BE2C (cell line): ENCODE data around the gene FAM47E.

Source experiments
- DNase-seq: peaks from one replicate; pipeline ENCODE4 v3.0.0-alpha.2; 2020
- H3K27me3 ChIP-seq: fragments of 250-450 bp; sonication (Bioruptor Pico); 2 replicates; pipeline ENCODE4 v1.5.1; 2020; ENCODE audit warnings: mild to moderate bottlenecking
- H3K36me3 ChIP-seq: fragments of 250-450 bp; sonication (Bioruptor Pico); 2 replicates; pipeline ENCODE4 v1.5.1; 2020; ENCODE audit warnings: mild to moderate bottlenecking
- H3K4me1 ChIP-seq: fragments of 250-450 bp; sonication (Bioruptor Pico); 2 replicates; pipeline ENCODE4 v1.5.1; 2020
- H3K4me3 ChIP-seq: 2 replicates; pipeline ENCODE4 v1.5.1; 2011; ENCODE audit warnings: low read depth, low read length
- H3K9me3 ChIP-seq: fragments of 250-450 bp; sonication (Bioruptor Pico); 2 replicates; pipeline ENCODE4 v1.5.1; 2020
- TF ChIP-seq, protein P1 (sequence below): IDR thresholded peaks from 2 replicates; pipeline ENCODE4 v1.5.1; 2012; ENCODE audit warnings: mild to moderate bottlenecking, low read depth, low read length

Gene FAM47E

DNA sequence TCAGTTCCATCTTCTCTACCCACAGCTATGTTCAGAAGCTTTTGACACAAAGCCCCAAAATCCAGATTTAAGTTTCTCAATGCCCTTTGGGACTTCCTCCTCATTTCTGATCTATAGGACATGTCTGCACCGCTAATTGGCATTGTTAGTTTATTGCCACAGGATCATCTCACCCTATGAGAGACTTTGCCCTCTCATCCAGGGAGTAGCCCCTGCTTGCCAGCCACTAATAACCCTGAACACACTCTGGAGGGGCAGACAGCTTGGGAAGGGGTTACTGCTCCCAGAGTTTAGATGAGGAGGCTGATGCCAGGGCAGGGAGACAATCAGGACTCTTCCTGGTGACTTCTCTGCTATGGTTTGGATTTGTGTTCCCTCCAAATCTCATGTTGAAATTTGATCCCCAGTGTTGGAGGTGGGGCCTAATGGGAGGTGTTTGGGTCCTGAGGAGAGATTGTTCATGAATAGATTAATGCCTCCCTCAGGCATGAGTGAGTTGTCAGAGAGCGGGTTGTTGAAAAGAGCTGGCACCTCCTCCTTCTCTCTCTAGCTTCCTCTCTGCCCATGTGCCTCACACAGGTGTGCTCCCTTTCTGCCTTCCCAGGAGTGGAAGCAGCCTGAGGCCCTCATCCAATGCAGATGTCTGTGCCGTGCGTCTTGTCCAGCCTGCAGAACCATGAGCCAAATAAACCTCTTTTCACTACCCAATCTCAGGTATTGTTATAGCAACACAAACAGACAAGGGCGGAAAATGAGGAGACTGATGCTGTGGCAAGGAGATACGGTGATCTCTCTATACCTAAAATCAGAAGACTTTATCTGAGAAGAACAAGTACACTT is 34.3 kb upstream of the FAM47E start:
- Histone ChIP-seq H3K9me3 (no peaks in the 10 kb centered on the region), H3K4me1 (no peaks in the 10 kb centered on the region), H3K36me3 (no peaks in the 10 kb centered on the region), H3K27me3 (no peaks in the 10 kb centered on the region), H3K4me3 (no peak overlapping the region)
- no peak for DNase-seq
- TF ChIP-seq, protein P1, sequence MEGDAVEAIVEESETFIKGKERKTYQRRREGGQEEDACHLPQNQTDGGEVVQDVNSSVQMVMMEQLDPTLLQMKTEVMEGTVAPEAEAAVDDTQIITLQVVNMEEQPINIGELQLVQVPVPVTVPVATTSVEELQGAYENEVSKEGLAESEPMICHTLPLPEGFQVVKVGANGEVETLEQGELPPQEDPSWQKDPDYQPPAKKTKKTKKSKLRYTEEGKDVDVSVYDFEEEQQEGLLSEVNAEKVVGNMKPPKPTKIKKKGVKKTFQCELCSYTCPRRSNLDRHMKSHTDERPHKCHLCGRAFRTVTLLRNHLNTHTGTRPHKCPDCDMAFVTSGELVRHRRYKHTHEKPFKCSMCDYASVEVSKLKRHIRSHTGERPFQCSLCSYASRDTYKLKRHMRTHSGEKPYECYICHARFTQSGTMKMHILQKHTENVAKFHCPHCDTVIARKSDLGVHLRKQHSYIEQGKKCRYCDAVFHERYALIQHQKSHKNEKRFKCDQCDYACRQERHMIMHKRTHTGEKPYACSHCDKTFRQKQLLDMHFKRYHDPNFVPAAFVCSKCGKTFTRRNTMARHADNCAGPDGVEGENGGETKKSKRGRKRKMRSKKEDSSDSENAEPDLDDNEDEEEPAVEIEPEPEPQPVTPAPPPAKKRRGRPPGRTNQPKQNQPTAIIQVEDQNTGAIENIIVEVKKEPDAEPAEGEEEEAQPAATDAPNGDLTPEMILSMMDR: no peak

DNA sequence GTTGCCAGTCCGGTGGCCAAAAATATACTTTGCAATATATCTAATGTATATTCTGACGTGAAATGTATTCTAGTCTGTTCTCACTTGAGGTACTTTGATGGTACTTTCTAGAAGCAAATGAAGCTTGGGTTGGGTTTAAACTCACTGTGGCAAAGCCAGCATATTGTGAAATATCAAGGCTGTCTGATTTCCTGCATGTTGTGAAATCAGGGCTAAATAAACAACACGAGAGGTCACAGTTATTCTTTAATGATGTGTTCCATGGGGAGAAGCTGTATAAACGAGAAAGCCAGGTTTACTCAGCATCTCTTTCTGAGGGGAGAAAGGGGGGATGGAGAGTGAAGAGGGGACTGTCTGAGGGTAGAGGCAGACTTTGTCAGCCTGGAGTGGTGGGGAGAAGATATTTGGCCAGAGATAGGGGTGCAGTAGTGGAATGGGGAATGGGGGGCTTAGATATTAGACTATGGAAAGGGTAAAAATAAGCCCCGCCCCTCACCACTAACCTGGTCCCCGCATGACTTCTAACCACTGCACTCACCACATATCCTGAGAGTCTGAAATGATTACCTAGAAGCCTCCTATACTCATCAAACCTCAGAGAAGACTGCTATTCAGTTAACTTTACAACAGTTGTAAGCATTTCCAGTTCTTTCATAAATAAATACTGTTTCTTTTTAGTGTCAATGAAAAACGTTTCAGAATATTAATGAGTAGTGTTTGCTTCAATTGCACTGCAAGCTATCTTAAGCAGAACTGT is 32.0 kb upstream of the FAM47E start:
- TF ChIP-seq, protein P1: no peak
- Histone ChIP-seq H3K4me1 (no peaks in the 10 kb centered on the region), H3K4me3 (no peak overlapping the region), H3K27me3 (no peaks in the 10 kb centered on the region), H3K36me3 (no peaks in the 10 kb centered on the region), H3K9me3 (no peaks in the 10 kb centered on the region)
- no peak for DNase-seq

DNA sequence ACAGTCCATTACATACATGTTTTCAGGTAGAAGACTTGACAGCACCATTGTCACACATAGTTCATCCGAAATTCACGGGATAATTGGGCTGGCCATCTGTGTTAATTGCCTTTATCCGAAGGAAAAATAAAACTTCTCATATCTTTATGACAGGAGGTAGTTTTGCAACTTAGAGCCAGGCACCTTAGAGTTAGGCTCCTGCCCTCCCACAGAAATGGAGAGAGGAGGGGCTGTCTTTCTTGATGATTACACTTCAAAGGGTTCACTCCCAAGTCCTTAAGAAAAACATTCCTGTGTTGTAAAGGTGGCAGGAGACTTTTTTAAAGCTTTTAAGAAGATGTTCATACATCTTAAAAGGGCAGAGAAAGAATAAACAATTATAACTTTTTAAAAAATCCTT is 27.4 kb upstream of the FAM47E start:
- no peaks in the 10 kb centered on the region for H3K4me1 ChIP-seq
- no peak overlapping the region for H3K4me3 ChIP-seq
- no peaks in the 10 kb centered on the region for H3K36me3 ChIP-seq
- H3K9me3 ChIP-seq: no peaks in the 10 kb centered on the region
- H3K27me3 ChIP-seq: no peaks in the 10 kb centered on the region
- TF ChIP-seq, protein P1: no peak
- no peak for DNase-seq

DNA sequence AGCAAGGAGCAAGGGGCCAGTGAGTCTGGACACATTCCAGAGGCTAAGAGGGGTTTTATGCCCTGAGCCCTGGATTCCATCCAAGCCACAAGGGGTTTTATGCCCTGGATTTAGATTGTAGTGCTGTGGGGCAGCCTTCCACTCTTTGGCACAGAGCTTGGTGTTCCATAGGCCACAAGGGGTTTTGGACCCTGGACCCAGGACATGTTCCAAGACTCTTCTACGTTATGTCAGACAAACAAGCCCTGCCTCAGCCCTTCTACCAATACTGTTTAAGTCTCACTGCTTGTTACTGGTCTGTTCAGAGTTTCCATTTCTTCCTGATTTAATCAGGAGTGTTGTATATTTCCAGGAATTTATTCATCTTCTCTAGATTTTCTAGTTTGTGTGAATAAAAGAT is 25.1 kb upstream of the FAM47E start:
- TF ChIP-seq, protein P1: no peak
- H3K4me3 ChIP-seq: no peak overlapping the region
- H3K9me3 ChIP-seq: no peaks in the 10 kb centered on the region
- H3K4me1 ChIP-seq: no peaks in the 10 kb centered on the region
- no peaks in the 10 kb centered on the region for H3K36me3 ChIP-seq
- no peak for DNase-seq
- no peaks in the 10 kb centered on the region for H3K27me3 ChIP-seq

DNA sequence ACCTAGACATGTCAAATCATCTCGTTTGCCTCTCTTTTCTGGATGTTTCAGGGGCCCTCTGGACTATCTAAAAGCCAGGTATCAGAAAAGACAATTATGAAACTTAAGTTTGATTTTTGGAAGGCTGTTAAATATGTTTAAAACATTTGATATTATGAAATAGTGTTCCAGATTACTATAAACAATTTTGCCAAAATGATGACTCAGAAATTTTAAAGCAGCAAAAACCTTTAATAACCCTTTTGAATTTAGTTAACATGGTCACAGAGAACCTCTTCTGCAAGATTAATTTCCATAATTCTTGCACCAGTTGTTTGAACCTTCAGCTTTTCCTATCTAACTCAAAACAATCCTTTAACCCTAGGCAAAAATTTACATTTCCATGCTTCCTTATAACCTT is 18.8 kb upstream of the FAM47E start:
- H3K36me3 ChIP-seq: no peaks in the 10 kb centered on the region
- TF ChIP-seq, protein P1: no peak
- H3K27me3 ChIP-seq: no peaks in the 10 kb centered on the region
- H3K9me3 ChIP-seq: no peaks in the 10 kb centered on the region
- DNase-seq: no peak
- no peaks in the 10 kb centered on the region for H3K4me1 ChIP-seq
- no peak overlapping the region for H3K4me3 ChIP-seq

DNA sequence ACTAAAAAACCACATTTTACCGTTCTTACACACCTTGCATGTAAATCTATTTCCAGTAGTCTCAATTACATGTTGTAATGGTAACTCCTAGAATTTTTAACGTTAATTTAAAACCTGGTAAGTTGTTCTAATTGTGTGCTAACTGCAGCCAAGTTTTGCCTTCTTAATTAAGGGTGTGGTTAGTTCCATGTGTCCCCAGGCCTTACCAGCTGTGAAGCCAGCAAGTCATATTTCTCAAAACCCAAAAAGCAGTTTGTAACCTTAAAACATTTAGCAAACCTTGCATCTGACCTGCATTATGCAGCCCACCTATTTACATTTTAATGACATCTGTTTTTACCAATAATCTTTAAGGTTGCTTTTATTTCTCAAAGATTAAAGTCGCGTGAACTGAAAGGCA is 18.4 kb upstream of the FAM47E start:
- Histone ChIP-seq H3K4me1 (no peaks in the 10 kb centered on the region), H3K27me3 (no peaks in the 10 kb centered on the region), H3K36me3 (no peaks in the 10 kb centered on the region), H3K4me3 (no peak overlapping the region), H3K9me3 (no peaks in the 10 kb centered on the region)
- TF ChIP-seq, protein P1: no peak
- DNase-seq: no peak
